ENCODE data around the gene PPP3CA.

- TF ChIP-seq CTCF (IDR thresholded peaks at IDR 0.05) (no peak), POLR2A (IDR thresholded peaks at IDR 0.05) (no peak)
Measured at GRCh38 chr4:101028886-101029285, 318.4 kb downstream of the PPP3CA start.
